Body of pancreas (tissue), 4 donors: Measurements from ENCODE around the gene PLXNB2. TPM values are rescaled to one million over a fixed set of nuclear protein-coding genes. Genes with fewer than 3 reads are reported as not detected.

Experiments
- ATAC-seq: fragments of 150-250 bp; one replicate; pipeline ENCODE4 v1.9.1; 2016
- DNase-seq, 4 donors: peaks; one replicate each; pipeline ENCODE4 v3.0.0-alpha.2; 2019
- H3K27ac ChIP-seq, 4 donors: fragments of 200-600 bp; sonication (generic); 1 replicate in 3 of 4; 2 replicates in 1 of 4; pipeline versions ENCODE4 v1.5.1 to v1.6.1; 2016 to 2019; ENCODE audit warnings: mild to moderate bottlenecking in 1 of 4, mixed read lengths in 1 of 4, moderate library complexity in 1 of 4
- H3K27me3 ChIP-seq, 2 donors: fragments of 200-600 bp; sonication (generic); one replicate each; pipeline ENCODE4 v1.6.0; 2016; ENCODE audit warnings: mild to moderate bottlenecking in 1 of 2
- H3K36me3 ChIP-seq, 2 donors: fragments of 200-600 bp; sonication (generic); replicated peaks in 1 of 2; 2 replicates each; pipeline ENCODE4 v1.5.1; 2016; ENCODE audit warnings: low read depth in 2 of 2; ENCODE audit not compliant: insufficient read depth in 1 of 2
- H3K4me1 ChIP-seq: fragments of 200-600 bp; sonication (generic); one replicate; pipeline ENCODE4 v1.6.0; 2016
- H3K4me3 ChIP-seq, 2 donors: fragments of 200-600 bp; sonication (generic); 1 replicate in 1 of 2; 2 replicates in 1 of 2; pipeline ENCODE4 v1.5.1; 2016 to 2019
- H3K9me3 ChIP-seq, 3 donors: fragments of 200-600 bp; sonication (generic); 1 replicate in 2 of 3; 2 replicates in 1 of 3; pipeline ENCODE4 v1.5.1; 2016
- POLR2A ChIP-seq, 3 donors: fragments of 450-650 bp; IDR thresholded peaks; one replicate each; pipeline ENCODE4 v1.6.1; 2016; ENCODE audit warnings: antibody characterized with exemption in 3 of 3, mild to moderate bottlenecking in 2 of 3
- WGBS, 2 donors: methylation state at CpG; one replicate each; pipeline ENCODE4 v1.1.5; 2017; 5-methylcytosine and 5-hydroxymethylcytosine counted together
- intact Hi-C: fragments of 100-400 bp; cut with DNase I; formaldehyde crosslinking; loops from one replicate; pipeline ENCODE4 v1.15.1; 2023
- total RNA-seq, 2 donors: library from RNA; depleted of rRNA; stranded (reverse); fragments of >200 nt; gene quantifications; one replicate each; pipeline ENCODE4 v1.1.0, GENCODE V29; 2016
- TF ChIP-seq, protein P1 (sequence below), 7 experiments: fragments of 450-650 bp in 4 of 7; fragments of 200-600 bp in 3 of 7; sonication (generic) in 3 of 7; IDR thresholded peaks; one replicate each; pipeline ENCODE4 v1.5.1; 2016 to 2019; ENCODE audit warnings: antibody characterized with exemption in 7 of 7

Gene PLXNB2
- total RNA-seq, 2 donors from 2014 or later = 113 to 140 TPM

DNA sequence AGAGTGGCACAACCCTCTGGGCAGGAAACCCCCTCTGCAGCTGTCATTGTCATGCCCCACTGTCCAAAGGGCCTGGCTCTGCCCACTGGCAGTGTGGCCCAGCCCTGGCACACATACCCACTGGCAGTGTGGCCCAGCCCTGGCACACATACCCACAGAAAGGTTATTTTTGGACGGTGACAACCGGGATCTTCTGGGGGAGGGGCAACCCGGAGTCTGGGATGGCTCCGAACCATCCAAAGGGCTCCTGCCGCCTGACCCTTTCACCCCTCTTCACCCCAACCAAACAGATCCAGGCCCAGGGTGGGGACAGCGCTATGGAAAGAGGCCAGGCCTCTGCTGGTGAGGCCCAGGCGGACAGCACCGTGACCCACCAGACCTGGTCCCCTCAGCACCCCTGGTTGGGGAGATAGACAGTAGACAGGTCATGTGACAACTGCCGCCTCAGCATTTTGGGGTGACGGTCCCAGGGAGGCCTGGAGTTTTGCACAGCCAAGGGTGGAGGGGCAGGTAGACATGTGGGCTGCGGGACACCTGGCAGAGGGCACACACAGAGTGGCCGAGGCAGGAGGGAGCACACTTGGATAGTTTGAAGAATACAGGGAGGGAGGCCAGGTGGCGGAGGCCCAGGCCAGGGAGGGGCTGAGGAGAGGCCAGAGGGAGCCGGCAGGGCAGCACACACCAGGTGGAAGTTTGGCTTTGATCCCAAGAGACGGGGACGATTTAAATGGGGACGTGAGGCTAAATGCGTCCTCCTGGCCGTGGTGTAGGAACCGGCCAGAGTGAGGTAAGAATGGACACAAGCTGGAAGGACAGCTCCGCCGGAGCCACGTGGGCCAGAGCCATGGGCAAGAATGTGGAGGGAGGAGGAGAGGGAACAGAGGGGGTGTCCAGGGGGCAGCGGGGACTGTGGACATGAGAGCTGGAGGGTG lies 48.8 kb downstream of the PLXNB2 start:
- Histone ChIP-seq H3K4me1 (peaks cover 16% of the 10 kb centered on the region), H3K27me3 (peaks cover 0 to 4% of the 10 kb centered on the region in 2 donors), H3K36me3 (no peaks in the 10 kb centered on the region), H3K27ac (no peak overlapping the region), H3K9me3 (no peaks in the 10 kb centered on the region), H3K4me3 (no peak overlapping the region)
- DNase-seq (peak in 1 of 4 donors; percentile 49), ATAC-seq (no peak)
- WGBS, 2 donors = 55 to 57% methylated on average over 20 to 24 of the region's 24 CpGs
- intact Hi-C loops = no loop called here
- TF ChIP-seq, protein P1, sequence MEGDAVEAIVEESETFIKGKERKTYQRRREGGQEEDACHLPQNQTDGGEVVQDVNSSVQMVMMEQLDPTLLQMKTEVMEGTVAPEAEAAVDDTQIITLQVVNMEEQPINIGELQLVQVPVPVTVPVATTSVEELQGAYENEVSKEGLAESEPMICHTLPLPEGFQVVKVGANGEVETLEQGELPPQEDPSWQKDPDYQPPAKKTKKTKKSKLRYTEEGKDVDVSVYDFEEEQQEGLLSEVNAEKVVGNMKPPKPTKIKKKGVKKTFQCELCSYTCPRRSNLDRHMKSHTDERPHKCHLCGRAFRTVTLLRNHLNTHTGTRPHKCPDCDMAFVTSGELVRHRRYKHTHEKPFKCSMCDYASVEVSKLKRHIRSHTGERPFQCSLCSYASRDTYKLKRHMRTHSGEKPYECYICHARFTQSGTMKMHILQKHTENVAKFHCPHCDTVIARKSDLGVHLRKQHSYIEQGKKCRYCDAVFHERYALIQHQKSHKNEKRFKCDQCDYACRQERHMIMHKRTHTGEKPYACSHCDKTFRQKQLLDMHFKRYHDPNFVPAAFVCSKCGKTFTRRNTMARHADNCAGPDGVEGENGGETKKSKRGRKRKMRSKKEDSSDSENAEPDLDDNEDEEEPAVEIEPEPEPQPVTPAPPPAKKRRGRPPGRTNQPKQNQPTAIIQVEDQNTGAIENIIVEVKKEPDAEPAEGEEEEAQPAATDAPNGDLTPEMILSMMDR (IDR thresholded peaks at IDR 0.05) = no peak
- no peak for TF ChIP-seq POLR2A (IDR thresholded peaks at IDR 0.05)

DNA sequence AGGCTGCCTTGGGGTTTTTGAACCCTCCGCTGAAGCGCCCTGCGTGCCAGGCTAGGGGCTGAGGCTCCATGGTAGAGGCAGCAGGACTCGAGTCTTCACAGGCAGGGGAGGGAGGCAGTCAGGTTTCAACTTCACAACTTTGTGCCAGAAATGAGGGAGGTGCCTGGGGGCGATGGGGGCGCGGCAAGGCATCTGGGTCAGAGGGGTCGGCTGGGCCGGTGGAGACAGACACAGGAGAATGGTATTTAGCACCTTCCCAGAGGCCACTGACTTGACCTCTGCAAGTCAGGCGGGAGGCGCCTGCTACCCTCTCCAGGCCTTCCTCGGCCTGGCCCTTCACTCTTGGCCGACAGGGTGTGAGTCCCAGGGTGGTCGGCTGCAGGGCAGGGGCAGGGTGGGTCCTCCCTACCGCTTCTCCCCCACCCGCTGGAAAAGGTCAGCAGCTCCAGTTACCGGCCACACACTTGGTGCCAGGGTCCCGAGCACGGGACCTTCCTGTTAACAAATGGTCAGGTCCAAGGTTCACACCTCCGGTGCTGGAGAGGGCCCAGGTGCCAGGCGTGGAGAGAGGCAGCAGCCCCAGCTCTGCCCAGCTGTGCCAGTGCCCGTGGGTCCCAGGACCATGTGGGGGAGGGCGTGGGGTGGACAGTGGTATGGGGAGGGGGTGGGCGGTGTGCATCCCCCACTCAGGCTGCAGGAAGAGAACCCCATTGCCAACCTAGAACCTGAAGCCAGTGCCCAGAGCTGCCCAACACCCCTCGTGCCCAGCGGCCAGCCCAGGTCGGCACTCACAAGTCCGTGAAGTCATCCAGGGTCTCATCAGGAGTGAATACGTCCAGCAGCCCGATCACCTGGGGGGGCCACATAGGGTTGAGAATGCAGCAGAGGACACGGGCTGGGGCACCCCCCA lies 49.7 kb downstream of the PLXNB2 start:
- peaks cover 16% of the 10 kb centered on the region for H3K4me1 ChIP-seq
- 39 to 47% methylated on average over 9 to 25 of the region's 31 CpGs for WGBS, 2 donors
- DNase-seq (peak in 2 of 4 donors; percentile 59 to 70), ATAC-seq (no peak)
- intact Hi-C loops = no loop called here
- no peaks in the 10 kb centered on the region for H3K9me3 ChIP-seq
- TF ChIP-seq POLR2A (IDR thresholded peaks at IDR 0.05) = no peak
- TF ChIP-seq, protein P1 (IDR thresholded peaks at IDR 0.05) = no peak
- H3K27ac ChIP-seq = no peak overlapping the region
- peaks cover 0 to 4% of the 10 kb centered on the region in 2 donors for H3K27me3 ChIP-seq
- H3K36me3 ChIP-seq = no peaks in the 10 kb centered on the region
- no peak overlapping the region for H3K4me3 ChIP-seq

DNA sequence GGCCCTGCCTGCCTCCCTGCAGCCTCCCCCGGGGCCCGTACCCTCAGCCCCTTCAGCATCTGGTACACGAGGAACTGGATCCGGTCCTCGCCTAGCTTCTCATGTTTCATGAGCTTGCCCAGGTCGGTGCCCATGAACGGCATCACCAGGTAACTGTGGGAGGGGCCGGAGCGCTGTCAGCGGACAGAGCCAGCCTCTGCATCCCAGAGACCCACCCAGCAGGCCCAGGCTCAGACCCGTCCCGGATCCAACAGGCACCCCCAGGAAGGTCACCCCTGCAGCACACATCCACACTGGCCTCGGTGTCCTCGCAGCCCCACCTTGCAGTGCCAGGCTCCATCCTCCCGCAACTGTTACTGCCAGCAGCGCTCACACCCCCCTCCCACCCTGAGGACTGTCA lies 50.4 kb downstream of the PLXNB2 start:
- no peak for TF ChIP-seq POLR2A (IDR thresholded peaks at IDR 0.05)
- TF ChIP-seq, protein P1 (IDR thresholded peaks at IDR 0.05) = no peak
- no peak for DNase-seq
- no peak overlapping the region for H3K27ac ChIP-seq
- no peaks in the 10 kb centered on the region for H3K9me3 ChIP-seq
- H3K36me3 ChIP-seq = no peaks in the 10 kb centered on the region
- 77 to 80% methylated on average over 2 to 16 of the region's 16 CpGs for WGBS, 2 donors
- H3K4me3 ChIP-seq = no peak overlapping the region
- H3K27me3 ChIP-seq = peaks cover 0 to 1% of the 10 kb centered on the region in 2 donors
- intact Hi-C loops = no loop called here
- ATAC-seq = no peak
- H3K4me1 ChIP-seq = peaks cover 17% of the 10 kb centered on the region

DNA sequence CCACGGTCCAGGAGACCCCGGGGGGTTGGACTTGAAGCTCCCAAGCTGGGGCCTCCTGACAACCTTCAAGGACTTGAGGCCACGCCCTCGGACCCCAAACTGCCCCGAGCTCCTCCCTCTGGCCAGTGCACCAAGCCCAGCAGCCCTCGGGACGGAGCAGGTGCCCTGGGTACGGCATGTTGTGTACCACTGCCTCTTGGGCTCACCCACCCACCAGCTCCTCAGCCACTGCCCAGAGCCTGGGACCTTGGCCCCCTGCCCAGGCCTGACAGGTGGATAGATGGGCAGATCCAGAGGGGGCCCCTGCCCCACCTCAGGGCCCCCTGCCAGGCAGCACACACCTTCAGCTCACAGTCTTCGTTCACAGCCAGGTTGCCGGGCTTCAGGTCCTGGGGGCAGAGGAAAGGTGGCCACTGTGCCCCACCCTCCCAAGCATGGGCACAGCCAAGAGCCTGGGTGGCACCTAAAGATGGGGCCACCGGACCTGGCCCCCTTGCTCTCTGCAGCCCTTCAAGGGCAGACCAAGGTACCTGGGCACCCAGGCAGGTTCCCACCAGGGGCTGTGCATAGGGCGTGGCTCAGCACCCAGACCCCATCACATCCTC lies 51.1 kb downstream of the PLXNB2 start:
- H3K9me3 ChIP-seq = no peaks in the 10 kb centered on the region
- H3K27ac ChIP-seq = no peak overlapping the region
- peaks cover 24% of the 10 kb centered on the region for H3K4me1 ChIP-seq
- 50 to 60% methylated on average over 5 to 12 of the region's 12 CpGs for WGBS, 2 donors
- DNase-seq (no peak), ATAC-seq (no peak)
- no peaks in the 10 kb centered on the region for H3K27me3 ChIP-seq
- no peak for TF ChIP-seq POLR2A (IDR thresholded peaks at IDR 0.05)
- TF ChIP-seq, protein P1 (IDR thresholded peaks at IDR 0.05) = no peak
- no peak overlapping the region for H3K4me3 ChIP-seq
- intact Hi-C loops = no loop called here
- H3K36me3 ChIP-seq = no peaks in the 10 kb centered on the region
